Endothelial cell of umbilical vein (primary cell): Measurements from ENCODE around the gene PFAS. TPM values are rescaled to one million over a fixed set of nuclear protein-coding genes. Genes with fewer than 3 reads are reported as not detected.

Experiments used
- BruUV-seq: library from RNA; stranded (reverse); fragments of 400-500 nt; replicated peaks from 2 replicates; lab custom pipeline; 2021; lab: Mats Ljungman, UMichigan
- CTCF ChIA-PET: fragments of 300-600, 350-600 bp; sonication (Branson Sonifier 250); formaldehyde crosslinking; loops from one replicate; lab custom pipeline; 2021; ENCODE audit warnings: antibody characterized with exemption, inconsistent platforms; lab: Charles Lee
- POLR2A ChIA-PET: fragments of 300-600, 350-600 bp; sonication (Branson Sonifier 250); formaldehyde crosslinking; loops from one replicate; lab custom pipeline; 2021; ENCODE audit warnings: antibody characterized with exemption, inconsistent platforms; lab: Charles Lee
- DNase-seq: peaks from one replicate; pipeline ENCODE4 v3.0.0-alpha.2; 2011; ENCODE audit warnings: low read depth, low spot score
- FAIRE-seq: peaks from 2 replicates; lab custom pipeline; 2011; peaks lifted over from hg19 to GRCh38; lab: Jason Lieb, UNC
- H2AFZ ChIP-seq: 2 replicates; pipeline ENCODE4 v1.6.0; 2012; ENCODE audit warnings: low read depth, low read length, control low read depth, inconsistent platforms
- H3K27ac ChIP-seq: 2 replicates; pipeline ENCODE4 v1.5.1; 2011; ENCODE audit warnings: low read depth, mild to moderate bottlenecking, control low read depth, low read length, moderate library complexity; ENCODE audit not compliant: insufficient read depth
- H3K27me3 ChIP-seq, 2 experiments: 2 replicates each; pipeline versions ENCODE4 v1.6.0 to v1.6.1; 2011; ENCODE audit warnings: low read length in 2 of 2, mixed read lengths in 1 of 2; ENCODE audit not compliant: control insufficient read depth in 2 of 2, insufficient read depth in 2 of 2
- H3K36me3 ChIP-seq, 2 experiments: 2 replicates in 1 of 2; 3 replicates in 1 of 2; pipeline ENCODE4 v1.5.1; 2011; ENCODE audit warnings: low read length in 2 of 2, mild to moderate bottlenecking in 1 of 2, moderate library complexity in 1 of 2; ENCODE audit not compliant: control insufficient read depth in 2 of 2, insufficient read depth in 2 of 2; ENCODE audit errors: extremely low read depth in 1 of 2
- H3K4me1 ChIP-seq: 3 replicates; pipeline ENCODE4 v1.5.1; 2011; ENCODE audit warnings: mild to moderate bottlenecking, low read length; ENCODE audit not compliant: control insufficient read depth, insufficient read depth; ENCODE audit errors: extremely low read depth
- H3K4me2 ChIP-seq: 2 replicates; pipeline ENCODE4 v1.6.1; 2011; ENCODE audit warnings: low read length, control low read depth, mixed read lengths; ENCODE audit not compliant: insufficient read depth
- H3K4me3 ChIP-seq, 3 experiments: fragments of 200-600 bp in 1 of 3; sonication (generic), shearing (Covaris generic) in 1 of 3; replicated peaks in 1 of 3; 2 replicates each; pipeline ENCODE4 v1.5.1; 2011 to 2016; ENCODE audit warnings: control low read depth in 3 of 3, low read length in 3 of 3, mild to moderate bottlenecking in 2 of 3, inconsistent platforms in 1 of 3, low read depth in 1 of 3, moderate library complexity in 1 of 3; ENCODE audit not compliant: insufficient read depth in 1 of 3
- H3K79me2 ChIP-seq: 2 replicates; pipeline ENCODE4 v1.6.0; 2012; ENCODE audit warnings: low read length, inconsistent platforms; ENCODE audit not compliant: control insufficient read depth, insufficient read depth
- H3K9ac ChIP-seq: replicated peaks from 2 replicates; pipeline ENCODE3; 2011; ENCODE audit warnings: low read length, control low read depth; ENCODE audit not compliant: insufficient read depth; ENCODE audit errors: extremely low read depth
- H3K9me1 ChIP-seq: replicated peaks from 3 replicates; pipeline ENCODE4 v1.6.0; 2011; ENCODE audit warnings: mild to moderate bottlenecking, low read length; ENCODE audit not compliant: control insufficient read depth, insufficient read depth; ENCODE audit errors: extremely low read depth
- H3K9me3 ChIP-seq: replicated peaks from 2 replicates; pipeline ENCODE4 v1.5.1; 2012; ENCODE audit warnings: low read length, inconsistent platforms; ENCODE audit not compliant: control insufficient read depth, insufficient read depth
- H4K20me1 ChIP-seq: replicated peaks from 2 replicates; pipeline ENCODE3; 2011; ENCODE audit warnings: mild to moderate bottlenecking, low read length; ENCODE audit not compliant: control insufficient read depth, insufficient read depth; ENCODE audit errors: extremely low read depth
- EZH2 ChIP-seq: IDR thresholded peaks from 2 replicates; pipeline ENCODE4 v1.6.1; 2012; ENCODE audit warnings: borderline replicate concordance, low read depth, mild to moderate bottlenecking, moderate library complexity, low read length, inconsistent platforms; ENCODE audit not compliant: severe bottlenecking
- FOS ChIP-seq: IDR thresholded peaks from 2 replicates; pipeline ENCODE4 v1.6.1; 2011; ENCODE audit warnings: mild to moderate bottlenecking, low read length, moderate library complexity, borderline replicate concordance; ENCODE audit not compliant: insufficient read depth
- GATA2 ChIP-seq: IDR thresholded peaks from 2 replicates; pipeline ENCODE4 v1.7.0; 2011; ENCODE audit warnings: low read depth, mild to moderate bottlenecking, moderate library complexity, mixed read lengths, low read length; ENCODE audit not compliant: insufficient read length, insufficient read depth
- JUN ChIP-seq: IDR thresholded peaks from 2 replicates; pipeline ENCODE4 v1.6.1; 2011; ENCODE audit warnings: borderline replicate concordance, low read depth; ENCODE audit not compliant: insufficient read length, insufficient read depth
- MYC ChIP-seq: IDR thresholded peaks from one replicate; pipeline ENCODE4 v1.6.1; 2011; ENCODE audit warnings: mild to moderate bottlenecking, low read depth, low read length
- POLR2A ChIP-seq: IDR thresholded peaks from 2 replicates; pipeline ENCODE4 v1.6.1; 2012; ENCODE audit warnings: low read depth, mild to moderate bottlenecking, control low read depth, low read length
- POLR2AphosphoS5 ChIP-seq: IDR thresholded peaks from 2 replicates; pipeline ENCODE4 v1.6.1; 2012; ENCODE audit warnings: low read depth, mild to moderate bottlenecking, control low read depth, low read length, moderate library complexity; ENCODE audit not compliant: insufficient read depth
- dilution Hi-C: fragments of 300-500 bp; cut with MboI; formaldehyde crosslinking; loops from one replicate; pipeline ENCODE4 v1.15.0; 2019; ENCODE audit warnings: low sequenced_read_pairs; ENCODE audit not compliant: extremely low pct_ligation_motif_present
- intact Hi-C: fragments of 100-400 bp; cut with micrococcal nuclease; formaldehyde crosslinking; loops from one replicate; pipeline ENCODE4 v1.10.0; 2022
- polyA plus RNA-seq, 4 experiments: library from polyadenylated mRNA; depleted of rRNA in 3 of 4; stranded (reverse) in 3 of 4; unstranded in 1 of 4; fragments of >200 nt; gene quantifications; 2 replicates each; pipeline versions ENCODE4 v1.2.1 to v1.2.3, GENCODE V29; 2011 to 2012; ENCODE audit warnings: missing spikeins in 1 of 4
- total RNA-seq: library from RNA; stranded (reverse); gene quantifications from 2 replicates; pipeline ENCODE4 v1.2.3, GENCODE V29; 2021
- TF ChIP-seq, protein P1 (sequence below), 2 donors: IDR thresholded peaks; 1 replicate in 1 of 2; 2 replicates in 1 of 2; pipeline ENCODE4 v1.5.1; 2011; ENCODE audit warnings: low read length in 2 of 2, mild to moderate bottlenecking in 2 of 2, moderate library complexity in 2 of 2, control low read depth in 1 of 2, inconsistent platforms in 1 of 2, low read depth in 1 of 2; ENCODE audit not compliant: insufficient read depth in 1 of 2; ENCODE audit errors: extremely low read depth in 1 of 2
- TF ChIP-seq, protein P2 (sequence below): IDR thresholded peaks from 2 replicates; pipeline ENCODE4 v1.6.1; 2011; ENCODE audit not compliant: insufficient read depth, insufficient read length

PFAS gene
- total and polyA plus RNA-seq, 2 donors (not counting 3 experiments of a cell fraction or from before 2014, with no cell fraction given), result 34.1 to 108 TPM

DNA sequence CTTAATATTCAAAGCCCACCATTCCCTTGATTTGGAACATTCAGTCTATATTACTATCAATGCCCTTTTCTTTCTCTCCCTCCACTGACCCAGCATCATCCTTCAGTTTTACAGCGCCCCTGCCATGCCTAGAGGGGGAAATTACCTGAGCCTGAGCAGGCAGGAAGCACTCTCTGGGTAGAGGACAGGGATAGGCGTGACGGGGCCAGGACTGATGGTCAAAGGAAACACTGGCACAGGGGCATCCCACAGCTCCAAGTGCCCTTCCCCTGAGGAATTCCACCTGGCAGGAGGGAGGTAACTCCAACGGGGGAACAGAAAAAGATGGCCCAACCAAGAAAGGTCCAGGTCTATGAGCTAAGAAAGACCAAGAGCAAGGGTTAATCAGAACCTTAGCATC lies 11.2 kb upstream of the PFAS start:
- POLR2A ChIA-PET, result no interaction called here

DNA sequence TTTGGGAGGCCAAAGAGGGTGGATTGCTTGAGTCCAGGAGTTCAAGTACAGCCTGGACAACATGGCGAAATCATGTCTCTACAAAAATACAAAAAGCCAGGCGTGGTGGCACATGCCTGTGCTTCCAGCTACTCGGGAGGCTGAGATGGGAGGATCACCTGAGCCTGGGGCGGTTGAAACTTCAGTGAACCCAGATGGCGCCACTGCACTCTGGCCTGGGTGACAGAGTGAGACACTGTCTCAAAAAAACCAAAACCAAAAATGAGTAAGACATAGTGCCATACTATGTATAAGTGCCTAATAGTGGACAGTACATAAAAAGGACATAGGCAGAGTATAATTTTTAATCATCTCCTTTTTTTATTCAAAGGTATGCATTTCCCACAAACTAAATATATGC lies 5.3 kb upstream of the PFAS start:
- dilution Hi-C loops, result no loop called here
- H3K36me3 ChIP-seq, result peaks cover 0 to 2% of the 10 kb centered on the region in 2 experiments
- H3K9me1 ChIP-seq, result no peaks in the 10 kb centered on the region
- POLR2A ChIA-PET, result no interaction called here
- no peaks in the 10 kb centered on the region for H3K9me3 ChIP-seq
- intact Hi-C loops, result no loop called here
- H3K4me1 ChIP-seq, result peaks cover 2% of the 10 kb centered on the region
- no peaks in the 10 kb centered on the region for H3K27me3 ChIP-seq
- TF ChIP-seq MYC (no peak), FOS (no peak), GATA2 (no peak), POLR2AphosphoS5 (no peak), POLR2A (no peak), EZH2 (no peak), JUN (no peak)
- TF ChIP-seq, protein P1, sequence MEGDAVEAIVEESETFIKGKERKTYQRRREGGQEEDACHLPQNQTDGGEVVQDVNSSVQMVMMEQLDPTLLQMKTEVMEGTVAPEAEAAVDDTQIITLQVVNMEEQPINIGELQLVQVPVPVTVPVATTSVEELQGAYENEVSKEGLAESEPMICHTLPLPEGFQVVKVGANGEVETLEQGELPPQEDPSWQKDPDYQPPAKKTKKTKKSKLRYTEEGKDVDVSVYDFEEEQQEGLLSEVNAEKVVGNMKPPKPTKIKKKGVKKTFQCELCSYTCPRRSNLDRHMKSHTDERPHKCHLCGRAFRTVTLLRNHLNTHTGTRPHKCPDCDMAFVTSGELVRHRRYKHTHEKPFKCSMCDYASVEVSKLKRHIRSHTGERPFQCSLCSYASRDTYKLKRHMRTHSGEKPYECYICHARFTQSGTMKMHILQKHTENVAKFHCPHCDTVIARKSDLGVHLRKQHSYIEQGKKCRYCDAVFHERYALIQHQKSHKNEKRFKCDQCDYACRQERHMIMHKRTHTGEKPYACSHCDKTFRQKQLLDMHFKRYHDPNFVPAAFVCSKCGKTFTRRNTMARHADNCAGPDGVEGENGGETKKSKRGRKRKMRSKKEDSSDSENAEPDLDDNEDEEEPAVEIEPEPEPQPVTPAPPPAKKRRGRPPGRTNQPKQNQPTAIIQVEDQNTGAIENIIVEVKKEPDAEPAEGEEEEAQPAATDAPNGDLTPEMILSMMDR (IDR thresholded peaks at IDR 0.05; ENCODE audit: extremely low read depth in 1 of 2, insufficient read depth in 1 of 2, low read depth in 1 of 2, low read length in 2 of 2), result no peak
- TF ChIP-seq, protein P2, sequence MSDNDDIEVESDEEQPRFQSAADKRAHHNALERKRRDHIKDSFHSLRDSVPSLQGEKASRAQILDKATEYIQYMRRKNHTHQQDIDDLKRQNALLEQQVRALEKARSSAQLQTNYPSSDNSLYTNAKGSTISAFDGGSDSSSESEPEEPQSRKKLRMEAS, result no peak
- no peak for FAIRE-seq
- H4K20me1 ChIP-seq, result no peaks in the 10 kb centered on the region
- CTCF ChIA-PET, result interaction anchor here (0.6 to 1.9 kb wide), 3 partner anchors 16 to 121 kb away, joined by 3 to 8 read pairs (median 5); no protein-coding TSS in a partner anchor
- peaks cover 15% of the 10 kb centered on the region for H3K79me2 ChIP-seq
- DNase-seq, result no peak
- no peak overlapping the region for H3K4me3 ChIP-seq
- no peak overlapping the region for H3K4me2 ChIP-seq
- H3K9ac ChIP-seq, result no peak overlapping the region
- no peak overlapping the region for H2AFZ ChIP-seq
- H3K27ac ChIP-seq, result no peak overlapping the region
- BruUV-seq, result no TSS peak

More for the DNA sequence above, 11.2 kb upstream of the PFAS start:
- H3K36me3 ChIP-seq, result peaks cover 2 to 36% of the 10 kb centered on the region in 2 experiments
- no peaks in the 10 kb centered on the region for H3K9me3 ChIP-seq
- H3K27ac ChIP-seq, result no peak overlapping the region
- no TSS peak for BruUV-seq
- no peak overlapping the region for H3K4me2 ChIP-seq
- no peak overlapping the region for H3K9ac ChIP-seq
- no peak for FAIRE-seq
- H2AFZ ChIP-seq, result no peak overlapping the region
- H3K27me3 ChIP-seq, result no peaks in the 10 kb centered on the region
- H3K4me1 ChIP-seq, result no peaks in the 10 kb centered on the region
- DNase-seq, result no peak
- H3K9me1 ChIP-seq, result no peaks in the 10 kb centered on the region
- no peaks in the 10 kb centered on the region for H4K20me1 ChIP-seq
- dilution Hi-C loops, result loop anchor here (10.0 kb wide), 1 partner anchor 67 kb away; no protein-coding TSS in a partner anchor
- peaks cover 2% of the 10 kb centered on the region for H3K79me2 ChIP-seq
- H3K4me3 ChIP-seq, result no peak overlapping the region
- CTCF ChIA-PET, result interaction anchor here (1.0 to 1.3 kb wide), 3 partner anchors 9 to 63 kb away, joined by 3 to 5 read pairs (median 3); no protein-coding TSS in a partner anchor
- intact Hi-C loops, result no loop called here
- no peak for TF ChIP-seq POLR2A
